ENCODE results near the gene DOCK4.

- TF ChIP-seq POLR2A (IDR thresholded peaks at IDR 0.05) (no peak), CTCF (IDR thresholded peaks at IDR 0.05) (no peak)
These were observed 2.8 kb downstream of the DOCK4 start for GRCh38 chr7:112203365-112203739.
